CD4-positive, alpha-beta T cell treated with Interleukin-4 for 1 hour (primary cell): ENCODE data around the gene LTB4R2.

Experiments
- DNase-seq, 2 donors: peaks; one replicate each; pipeline ENCODE4 v3.0.0-alpha.2; 2020 to 2022

Gene LTB4R2

GRCh38 chr14:24299255-24300191 is 10.4 kb upstream of the LTB4R2 start, which contains the start of the genes DHRS1 and NOP9:
Gene DHRS1 (minus strand): TSS chr14:24299780. CDS start chr14:24299106, 674 bp downstream.
Gene NOP9 (plus strand): TSS chr14:24299850. CDS start chr14:24299955, 105 bp downstream.
- DNase-seq: peak; percentile 89 to 92

DNA sequence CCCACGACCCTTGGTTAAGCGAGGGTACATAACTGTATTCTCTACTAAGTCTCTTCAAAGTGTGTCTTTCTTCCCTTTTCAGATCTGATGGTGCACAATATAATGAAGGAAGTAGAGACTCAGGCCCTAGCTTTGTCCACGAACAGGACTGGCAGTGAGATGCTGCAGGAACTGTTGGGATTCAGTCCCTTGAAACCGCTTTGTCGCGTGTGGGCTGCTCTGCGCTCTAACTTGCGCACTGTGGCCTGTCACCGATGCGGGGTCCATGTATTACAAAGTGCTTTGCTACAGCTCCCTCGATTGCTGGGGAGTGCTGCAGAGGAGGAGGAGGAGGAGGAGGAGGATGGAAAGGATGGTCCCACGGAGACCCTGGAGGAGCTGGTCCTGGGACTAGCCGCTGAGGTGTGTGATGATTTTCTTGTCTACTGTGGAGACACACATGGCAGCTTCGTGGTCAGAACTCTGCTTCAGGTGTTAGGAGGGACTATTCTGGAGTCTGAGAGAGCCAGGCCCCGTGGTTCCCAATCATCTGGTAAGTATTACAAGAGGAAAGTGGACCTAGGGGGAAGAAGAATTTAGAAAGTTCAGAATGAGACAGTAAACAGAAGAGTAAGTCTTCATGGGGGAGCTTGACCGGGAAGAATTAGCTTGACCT is 9.5 kb upstream of the LTB4R2 start:
- DNase-seq: no peak

DNA sequence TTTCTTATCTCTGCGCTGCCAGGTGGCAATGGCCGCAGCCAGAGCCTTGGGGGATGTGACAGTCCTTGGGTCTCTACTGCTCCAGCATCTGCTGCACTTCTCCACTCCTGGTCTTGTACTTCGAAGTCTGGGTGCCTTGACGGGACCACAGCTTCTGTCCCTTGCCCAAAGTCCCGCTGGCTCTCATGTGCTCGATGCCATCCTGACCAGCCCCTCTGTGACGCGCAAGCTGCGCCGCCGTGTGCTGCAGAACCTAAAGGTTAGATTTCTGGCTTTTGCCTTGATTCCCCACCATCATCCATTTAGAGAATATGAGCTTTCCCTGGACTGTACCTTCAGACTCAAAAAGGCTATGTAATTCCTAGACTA is 5.9 kb upstream of the LTB4R2 start:
- DNase-seq: no peak

GRCh38 chr14:24307156-24307574 is 2.8 kb upstream of the LTB4R2 start:
- DNase-seq: no peak

GRCh38 chr14:24307575-24308341 is 2.2 kb upstream of the LTB4R2 start, which contains the start of gene CIDEB:
Gene CIDEB (minus strand): TSS chr14:24307977. CDS start chr14:24307858, 119 bp downstream.
- peak; percentile 71 to 73 for DNase-seq

- DNase-seq: no peak
Observed at GRCh38 chr14:24308342-24309124, 1.4 kb upstream of the LTB4R2 start.

DNA sequence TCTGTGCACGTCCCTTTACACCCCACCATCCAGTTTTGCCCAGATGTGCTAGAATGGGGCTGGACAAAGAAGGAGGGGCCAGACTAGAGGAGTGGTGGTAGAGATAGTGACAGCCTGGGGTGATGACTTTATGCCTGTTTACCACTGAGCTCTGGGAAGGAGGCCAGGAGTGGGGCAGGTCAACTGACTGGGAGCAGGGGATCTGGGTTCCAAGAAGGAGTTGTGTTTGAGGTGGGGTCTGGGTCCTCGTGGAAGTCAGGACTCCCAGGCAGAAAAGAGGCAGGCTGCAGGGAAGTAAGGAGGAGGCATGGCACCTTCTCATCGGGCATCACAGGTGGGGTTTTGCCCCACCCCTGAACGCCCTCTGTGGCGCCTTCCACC is 315 bp downstream of the LTB4R2 start:
- no peak for DNase-seq

DNA sequence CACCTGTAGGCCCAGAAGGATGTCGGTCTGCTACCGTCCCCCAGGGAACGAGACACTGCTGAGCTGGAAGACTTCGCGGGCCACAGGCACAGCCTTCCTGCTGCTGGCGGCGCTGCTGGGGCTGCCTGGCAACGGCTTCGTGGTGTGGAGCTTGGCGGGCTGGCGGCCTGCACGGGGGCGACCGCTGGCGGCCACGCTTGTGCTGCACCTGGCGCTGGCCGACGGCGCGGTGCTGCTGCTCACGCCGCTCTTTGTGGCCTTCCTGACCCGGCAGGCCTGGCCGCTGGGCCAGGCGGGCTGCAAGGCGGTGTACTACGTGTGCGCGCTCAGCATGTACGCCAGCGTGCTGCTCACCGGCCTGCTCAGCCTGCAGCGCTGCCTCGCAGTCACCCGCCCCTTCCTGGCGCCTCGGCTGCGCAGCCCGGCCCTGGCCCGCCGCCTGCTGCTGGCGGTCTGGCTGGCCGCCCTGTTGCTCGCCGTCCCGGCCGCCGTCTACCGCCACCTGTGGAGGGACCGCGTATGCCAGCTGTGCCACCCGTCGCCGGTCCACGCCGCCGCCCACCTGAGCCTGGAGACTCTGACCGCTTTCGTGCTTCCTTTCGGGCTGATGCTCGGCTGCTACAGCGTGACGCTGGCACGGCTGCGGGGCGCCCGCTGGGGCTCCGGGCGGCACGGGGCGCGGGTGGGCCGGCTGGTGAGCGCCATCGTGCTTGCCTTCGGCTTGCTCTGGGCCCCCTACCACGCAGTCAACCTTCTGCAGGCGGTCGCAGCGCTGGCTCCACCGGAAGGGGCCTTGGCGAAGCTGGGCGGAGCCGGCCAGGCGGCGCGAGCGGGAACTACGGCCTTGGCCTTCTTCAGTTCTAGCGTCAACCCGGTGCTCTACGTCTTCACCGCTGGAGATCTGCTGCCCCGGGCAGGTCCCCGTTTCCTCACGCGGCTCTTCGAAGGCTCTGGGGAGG is 985 bp downstream of the LTB4R2 start, which contains the start of gene LTB4R:
TSS of gene LTB4R (plus strand) at position 857 of the 959 bp plus-strand sequence. CDS start 4,150 bp downstream, outside the sequence.
- peak; percentile 76 to 78 for DNase-seq

DNA sequence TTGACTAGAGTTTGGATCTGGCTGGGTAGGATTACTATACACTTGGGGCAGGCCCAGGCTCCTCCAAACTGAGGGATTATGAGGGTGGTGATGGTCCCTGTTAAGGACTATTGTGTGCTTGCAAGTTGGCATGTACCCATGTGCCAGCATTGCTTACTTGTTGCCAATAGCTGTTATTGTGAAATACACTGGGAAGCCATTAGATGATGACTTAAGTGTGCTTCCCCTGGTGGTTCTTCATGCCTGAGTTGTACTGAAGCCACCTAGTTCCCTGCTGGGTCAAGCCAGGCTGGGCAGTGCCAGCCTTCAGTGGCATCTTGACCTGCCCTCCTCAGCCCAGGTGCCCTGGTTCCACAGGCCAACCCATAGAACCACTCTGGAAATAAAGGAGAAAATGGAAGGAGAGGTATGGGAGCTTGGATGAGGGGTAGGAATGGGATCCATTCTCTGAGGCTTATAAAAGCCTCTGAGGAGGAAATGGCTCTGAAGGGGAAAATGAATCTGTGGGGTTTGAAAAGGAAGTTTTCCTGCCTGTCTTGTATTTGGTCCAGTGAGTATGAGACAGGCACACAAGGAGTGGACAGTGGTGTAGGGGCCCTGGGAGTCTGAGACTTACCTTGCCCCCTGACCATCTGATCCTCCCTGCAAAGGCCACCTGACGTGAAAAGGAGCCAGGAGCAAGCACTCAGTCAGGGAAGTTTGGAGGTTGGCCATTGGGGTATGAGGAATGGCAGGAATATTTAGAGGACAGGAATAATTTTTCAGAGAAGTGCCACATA is 2.1 kb downstream of the LTB4R2 start:
- peak in 1 of 2 donors; percentile 38 for DNase-seq

DNA sequence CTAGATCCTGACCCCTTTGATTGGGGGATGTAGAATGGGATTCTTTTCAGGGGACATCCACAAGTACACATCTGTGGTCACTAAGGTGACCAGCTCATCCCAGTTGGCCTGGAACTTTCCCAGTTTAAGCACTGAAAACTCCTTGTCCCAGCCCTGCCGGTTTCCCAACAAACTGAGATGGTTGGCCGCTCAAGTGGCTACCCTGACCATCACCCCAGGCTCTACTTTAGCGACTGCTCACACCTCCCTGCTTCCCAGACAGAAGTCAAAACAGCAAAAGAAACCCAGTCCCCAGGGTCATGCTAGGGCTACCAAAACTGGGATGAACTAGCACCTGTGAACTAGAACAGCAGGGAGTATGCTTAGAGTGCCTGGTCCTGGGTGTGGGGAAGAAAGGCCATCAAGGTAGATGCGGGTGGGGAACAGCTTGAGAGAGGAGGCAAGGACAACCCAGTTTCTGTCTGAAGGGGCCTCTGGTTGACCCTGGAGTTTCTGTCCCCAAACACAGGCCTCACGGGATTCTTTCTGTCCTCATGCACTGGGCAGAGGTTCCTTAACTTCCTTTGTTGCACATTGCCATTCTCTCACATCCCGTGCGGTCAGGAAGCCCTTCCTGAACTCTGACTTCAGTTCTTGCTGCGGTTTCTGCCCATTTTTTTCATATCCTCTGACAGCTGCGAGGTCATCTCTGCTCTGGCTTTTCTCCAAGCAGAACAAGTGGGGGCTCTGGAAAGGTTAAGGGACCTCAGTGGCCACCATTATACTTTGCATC is 3.0 kb downstream of the LTB4R2 start:
- peak; percentile 57 to 65 for DNase-seq

DNA sequence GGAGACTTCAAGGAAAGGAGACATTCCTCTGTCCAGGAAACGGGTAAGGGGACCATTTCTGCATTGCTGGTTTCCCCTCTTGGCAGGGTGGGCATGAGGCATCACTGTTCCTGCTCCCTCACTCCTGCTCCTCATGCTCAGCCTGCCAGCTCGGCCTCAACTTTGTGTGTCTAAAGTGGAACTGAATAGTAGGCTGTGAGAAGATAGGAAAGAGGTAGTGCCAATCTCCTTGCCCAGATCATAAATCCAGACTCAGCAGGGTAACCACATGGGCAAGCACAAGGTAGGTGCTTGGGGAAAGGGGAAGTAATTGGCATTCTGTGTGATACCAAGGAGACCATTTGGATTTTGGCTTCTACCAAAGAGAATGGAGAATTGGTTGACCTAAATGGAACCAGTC is 4.0 kb downstream of the LTB4R2 start:
- DNase-seq: no peak

GRCh38 chr14:24314377-24315193 is 4.6 kb downstream of the LTB4R2 start:
- DNase-seq: no peak

- no peak for DNase-seq
Observed at GRCh38 chr14:24315243-24315806, 5.4 kb downstream of the LTB4R2 start.

DNA sequence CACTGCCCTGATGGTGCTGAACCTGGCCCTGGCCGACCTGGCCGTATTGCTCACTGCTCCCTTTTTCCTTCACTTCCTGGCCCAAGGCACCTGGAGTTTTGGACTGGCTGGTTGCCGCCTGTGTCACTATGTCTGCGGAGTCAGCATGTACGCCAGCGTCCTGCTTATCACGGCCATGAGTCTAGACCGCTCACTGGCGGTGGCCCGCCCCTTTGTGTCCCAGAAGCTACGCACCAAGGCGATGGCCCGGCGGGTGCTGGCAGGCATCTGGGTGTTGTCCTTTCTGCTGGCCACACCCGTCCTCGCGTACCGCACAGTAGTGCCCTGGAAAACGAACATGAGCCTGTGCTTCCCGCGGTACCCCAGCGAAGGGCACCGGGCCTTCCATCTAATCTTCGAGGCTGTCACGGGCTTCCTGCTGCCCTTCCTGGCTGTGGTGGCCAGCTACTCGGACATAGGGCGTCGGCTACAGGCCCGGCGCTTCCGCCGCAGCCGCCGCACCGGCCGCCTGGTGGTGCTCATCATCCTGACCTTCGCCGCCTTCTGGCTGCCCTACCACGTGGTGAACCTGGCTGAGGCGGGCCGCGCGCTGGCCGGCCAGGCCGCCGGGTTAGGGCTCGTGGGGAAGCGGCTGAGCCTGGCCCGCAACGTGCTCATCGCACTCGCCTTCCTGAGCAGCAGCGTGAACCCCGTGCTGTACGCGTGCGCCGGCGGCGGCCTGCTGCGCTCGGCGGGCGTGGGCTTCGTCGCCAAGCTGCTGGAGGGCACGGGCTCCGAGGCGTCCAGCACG is 6.1 kb downstream of the LTB4R2 start:
- no peak for DNase-seq

DNA sequence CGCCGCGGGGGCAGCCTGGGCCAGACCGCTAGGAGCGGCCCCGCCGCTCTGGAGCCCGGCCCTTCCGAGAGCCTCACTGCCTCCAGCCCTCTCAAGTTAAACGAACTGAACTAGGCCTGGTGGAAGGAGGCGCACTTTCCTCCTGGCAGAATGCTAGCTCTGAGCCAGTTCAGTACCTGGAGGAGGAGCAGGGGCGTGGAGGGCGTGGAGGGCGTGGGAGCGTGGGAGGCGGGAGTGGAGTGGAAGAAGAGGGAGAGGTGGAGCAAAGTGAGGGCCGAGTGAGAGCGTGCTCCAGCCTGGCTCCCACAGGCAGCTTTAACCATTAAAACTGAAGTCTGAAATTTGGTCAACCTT is 6.6 kb downstream of the LTB4R2 start:
- DNase-seq: no peak

- no peak for DNase-seq
Observed at GRCh38 chr14:24317141-24317928, 7.4 kb downstream of the LTB4R2 start.
